Measurements from ENCODE around the gene SND1. TPM values are rescaled to one million over a fixed set of nuclear protein-coding genes. Genes with fewer than 3 reads are reported as not detected.

The SND1 gene
- total RNA-seq, 2 experiments from 2014 or later, result 132 to 148 TPM

DNA sequence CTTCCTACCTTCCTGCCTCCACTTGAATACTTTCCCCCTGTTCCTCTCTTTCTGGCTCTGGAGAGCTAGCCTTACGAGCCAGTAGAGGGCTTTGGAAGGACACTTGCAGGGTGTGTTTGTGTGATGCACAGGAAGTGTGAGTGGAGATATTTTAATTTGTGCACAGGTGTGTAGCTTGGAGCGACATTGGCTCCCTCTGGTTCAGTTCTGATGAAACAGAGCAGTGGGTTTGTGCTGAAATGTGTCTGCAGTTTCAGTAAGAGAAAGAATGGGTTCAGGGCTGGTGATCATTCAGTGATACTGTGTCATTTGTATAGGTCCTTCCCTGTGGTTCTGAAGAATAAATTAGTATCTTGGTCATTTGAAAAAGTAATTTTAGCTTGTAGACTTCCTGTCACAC, 86.9 kb downstream of the SND1 start:
- POLR2A ChIA-PET, result no interaction called here
- DNase-seq (no peak), ATAC-seq (ENCODE audit: low read depth) (no peak)
- no peak overlapping the region for H3K4me3 Mint-ChIP-seq
- H3K36me3 Mint-ChIP-seq, result peaks cover 9% of the 10 kb centered on the region
- no peak overlapping the region for H3K27ac Mint-ChIP-seq
- peaks cover 2% of the 10 kb centered on the region for H3K4me1 Mint-ChIP-seq
- no peaks in the 10 kb centered on the region for H3K27me3 Mint-ChIP-seq
- no peaks in the 10 kb centered on the region for H3K9me3 Mint-ChIP-seq

DNA sequence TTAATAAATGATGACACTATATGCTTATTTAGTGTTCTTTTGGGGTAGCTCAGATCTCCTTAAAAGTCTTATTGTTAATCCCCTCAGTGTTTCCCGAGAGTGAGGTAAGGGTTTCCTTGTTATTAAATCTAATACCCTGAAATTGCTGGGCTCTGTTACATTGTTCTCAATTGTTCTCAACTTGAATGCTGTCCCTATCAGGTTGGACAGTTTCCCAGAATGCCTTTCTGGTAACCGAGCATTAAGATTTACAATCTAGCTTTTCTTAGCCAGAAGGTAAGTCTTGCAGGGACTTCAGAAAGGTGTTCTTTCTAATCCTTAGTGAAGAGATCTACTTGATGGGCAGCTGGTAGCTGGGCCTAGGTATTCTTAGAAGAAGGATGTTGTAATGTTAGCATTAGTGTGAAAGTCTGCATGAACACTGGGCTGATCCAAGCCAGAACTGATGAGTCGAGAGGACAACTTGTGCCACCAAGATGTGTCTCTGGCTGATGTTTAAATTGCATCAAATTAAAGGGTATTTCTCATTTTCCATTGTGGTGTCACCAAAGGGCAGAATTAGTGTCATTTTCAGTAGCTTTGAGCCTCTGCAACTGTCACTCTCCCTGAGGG, 89.9 kb downstream of the SND1 start:
- Mint-ChIP-seq H3K27me3 (no peaks in the 10 kb centered on the region), H3K27ac (no peak overlapping the region), H3K4me3 (no peak overlapping the region), H3K4me1 (peaks cover 12% of the 10 kb centered on the region), H3K9me3 (no peaks in the 10 kb centered on the region), H3K36me3 (peaks cover 20% of the 10 kb centered on the region)
- no peak for ATAC-seq (ENCODE audit: low read depth)
- DNase-seq, result no peak
- POLR2A ChIA-PET, result no interaction called here

DNA sequence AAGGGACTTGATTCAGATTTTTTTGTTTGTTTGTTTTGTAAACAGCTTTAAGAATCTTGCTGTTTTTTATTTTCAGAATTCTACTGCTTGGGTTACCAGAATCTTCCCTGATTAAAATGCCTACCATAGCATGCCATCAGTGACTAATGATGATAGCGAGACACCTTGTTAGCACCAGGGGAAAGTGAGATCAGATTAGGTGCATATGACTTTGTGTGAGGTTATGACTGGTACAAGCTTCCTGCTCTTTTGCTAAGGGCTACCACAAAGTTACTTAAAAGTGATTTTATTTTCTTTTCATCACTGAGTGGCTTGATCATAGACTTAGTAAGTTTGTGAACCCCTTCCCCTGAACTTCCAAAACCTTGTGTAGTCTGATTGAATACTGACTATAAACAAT, 93.5 kb downstream of the SND1 start:
- H3K27me3 Mint-ChIP-seq, result no peaks in the 10 kb centered on the region
- DNase-seq, result no peak
- peaks cover 43% of the 10 kb centered on the region for H3K36me3 Mint-ChIP-seq
- peak; percentile 76 for ATAC-seq (ENCODE audit: low read depth)
- no peaks in the 10 kb centered on the region for H3K9me3 Mint-ChIP-seq
- no peak overlapping the region for H3K4me3 Mint-ChIP-seq
- POLR2A ChIA-PET, result no interaction called here
- peaks cover 17% of the 10 kb centered on the region for H3K4me1 Mint-ChIP-seq
- H3K27ac Mint-ChIP-seq, result no peak overlapping the region

DNA sequence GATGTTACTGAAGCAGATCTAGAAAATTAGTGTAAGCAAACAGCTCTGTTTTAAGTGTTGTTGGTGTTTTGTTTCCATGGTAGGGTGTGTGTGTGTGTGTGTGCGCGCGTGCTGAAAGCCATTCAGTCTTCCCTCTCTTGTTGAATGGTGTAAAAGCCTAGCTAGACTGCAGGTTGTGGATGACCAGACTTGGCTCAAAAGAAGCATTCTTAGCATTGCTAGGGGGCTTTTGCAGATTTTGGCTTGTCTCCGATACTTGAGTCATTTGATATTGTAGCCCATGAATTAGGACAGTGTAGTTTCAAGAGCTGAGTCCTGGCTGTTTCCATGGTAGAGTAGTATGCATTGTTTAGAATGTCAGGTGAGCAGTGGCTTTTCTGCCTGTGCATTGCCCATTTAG, 99.1 kb downstream of the SND1 start:
- Mint-ChIP-seq H3K4me1 (peaks cover 21% of the 10 kb centered on the region), H3K4me3 (no peak overlapping the region), H3K27me3 (no peaks in the 10 kb centered on the region), H3K9me3 (no peaks in the 10 kb centered on the region), H3K27ac (no peak overlapping the region), H3K36me3 (peaks cover 40% of the 10 kb centered on the region)
- DNase-seq, result no peak
- POLR2A ChIA-PET, result no interaction called here
- no peak for ATAC-seq (ENCODE audit: low read depth)

DNA sequence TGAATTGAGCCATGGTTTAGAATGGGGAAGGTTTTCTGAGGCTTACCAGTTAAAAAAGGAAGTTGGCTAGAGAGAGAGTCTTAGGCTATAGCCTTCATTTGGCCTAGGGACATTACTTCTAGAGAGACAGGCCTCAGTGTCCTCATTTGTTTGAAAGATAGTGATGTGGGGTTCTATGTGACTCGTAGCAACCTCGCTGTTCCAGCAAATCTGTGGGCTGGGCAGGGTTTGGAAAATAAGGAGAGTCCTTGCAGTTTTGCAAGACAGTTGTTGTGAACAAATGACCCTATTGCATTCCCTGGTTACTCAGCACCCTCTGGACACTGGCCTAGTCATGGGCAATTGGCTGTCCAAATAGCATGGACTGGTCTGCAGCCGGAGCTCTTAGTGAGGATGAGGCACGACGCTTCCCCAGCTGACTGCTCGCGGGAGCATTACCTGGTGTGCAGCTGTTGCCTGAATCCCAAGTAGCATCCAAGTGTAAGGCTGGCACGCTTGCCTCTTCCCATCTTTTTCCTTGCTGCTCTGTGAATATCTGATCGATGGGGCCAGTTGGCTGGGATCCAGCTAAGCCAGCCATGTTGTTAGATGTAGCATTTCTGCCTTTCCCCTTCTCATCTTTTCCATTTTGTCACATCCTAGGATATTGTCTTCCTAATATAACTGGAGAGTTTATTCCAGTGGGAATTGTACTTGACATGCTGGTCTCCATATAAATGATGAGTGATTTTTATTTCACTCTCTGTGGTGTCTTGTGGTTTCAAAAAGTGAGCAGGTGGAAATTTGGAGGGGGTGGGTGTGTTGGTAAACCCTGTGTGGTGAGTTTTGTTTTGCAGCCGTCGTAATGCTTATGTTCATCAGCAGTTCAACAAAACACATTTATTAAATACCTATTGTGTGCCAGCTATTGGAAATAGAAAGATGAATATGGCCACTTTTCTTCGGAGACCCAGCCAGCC, 99.8 kb downstream of the SND1 start:
- ATAC-seq (ENCODE audit: low read depth), result no peak

DNA sequence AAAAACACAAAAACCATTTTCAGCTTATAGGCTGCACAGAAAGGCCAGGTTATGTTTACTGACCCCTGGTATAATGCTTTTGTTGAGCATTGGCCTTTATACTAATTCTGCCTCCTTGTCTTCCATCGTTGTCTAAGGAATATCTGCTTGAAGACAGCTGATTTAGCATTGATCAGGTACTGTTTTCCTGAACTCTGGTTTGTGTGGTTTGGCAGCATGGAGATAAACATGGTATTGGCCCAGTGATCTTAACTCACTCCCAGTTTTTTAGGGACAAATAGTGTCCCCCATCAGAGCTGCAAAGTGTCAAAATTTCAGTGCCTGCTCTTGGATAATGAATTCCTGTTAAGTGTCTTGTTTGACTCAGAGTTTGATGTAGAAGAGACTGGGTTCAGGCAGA, 100.8 kb downstream of the SND1 start:
- Mint-ChIP-seq H3K4me1 (peaks cover 23% of the 10 kb centered on the region), H3K36me3 (peaks cover 31% of the 10 kb centered on the region), H3K9me3 (no peaks in the 10 kb centered on the region), H3K27ac (no peak overlapping the region), H3K27me3 (no peaks in the 10 kb centered on the region), H3K4me3 (no peak overlapping the region)
- no peak for DNase-seq
- ATAC-seq (ENCODE audit: low read depth), result no peak
- POLR2A ChIA-PET, result no interaction called here

More for the DNA sequence above, 99.8 kb downstream of the SND1 start:
- DNase-seq, result no peak
- Mint-ChIP-seq H3K36me3 (peaks cover 38% of the 10 kb centered on the region), H3K27ac (no peak overlapping the region), H3K4me1 (peaks cover 21% of the 10 kb centered on the region), H3K9me3 (no peaks in the 10 kb centered on the region), H3K27me3 (no peaks in the 10 kb centered on the region), H3K4me3 (no peak overlapping the region)
- POLR2A ChIA-PET, result no interaction called here

DNA sequence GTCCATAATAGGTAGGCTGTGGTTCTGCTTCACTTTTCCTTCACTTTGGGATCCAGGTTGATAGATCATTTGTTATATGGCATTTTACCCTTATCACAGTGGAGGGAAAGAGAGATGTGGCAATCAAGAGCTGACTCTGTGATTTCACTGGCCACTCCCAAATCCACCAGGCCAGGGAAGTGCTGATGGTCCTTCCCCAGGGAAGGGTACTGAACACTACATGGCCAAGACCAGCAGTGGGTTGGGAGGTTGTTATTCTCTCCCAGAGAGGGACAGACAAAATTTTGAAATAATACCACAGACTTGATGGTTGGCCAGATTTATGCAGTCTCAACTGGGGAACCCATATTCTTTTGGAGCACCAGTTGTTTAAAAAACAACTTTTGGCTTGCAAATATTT, 102.5 kb downstream of the SND1 start:
- Mint-ChIP-seq H3K4me3 (no peak overlapping the region), H3K9me3 (no peaks in the 10 kb centered on the region), H3K4me1 (peaks cover 19% of the 10 kb centered on the region), H3K36me3 (peaks cover 19% of the 10 kb centered on the region), H3K27me3 (no peaks in the 10 kb centered on the region), H3K27ac (no peak overlapping the region)
- POLR2A ChIA-PET, result no interaction called here
- DNase-seq (no peak), ATAC-seq (ENCODE audit: low read depth) (no peak)

DNA sequence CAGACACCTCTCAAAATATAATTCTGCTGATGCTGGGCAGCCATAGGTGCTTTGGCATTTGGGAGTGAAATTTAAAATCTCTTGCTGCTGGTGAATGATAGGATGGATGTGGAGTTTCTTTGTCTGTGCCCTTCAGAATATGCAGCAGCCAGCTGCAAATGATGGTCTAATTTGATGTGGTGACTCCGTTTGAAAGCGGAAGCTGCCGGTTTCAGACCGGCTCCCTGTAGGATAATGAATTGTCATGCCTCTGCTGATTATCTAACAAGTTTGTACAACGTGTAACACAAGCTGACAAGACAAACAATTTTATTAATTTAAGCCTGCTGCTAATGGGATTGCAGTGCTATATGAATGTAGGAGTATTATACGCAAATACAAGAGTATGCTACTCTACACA, 103.5 kb downstream of the SND1 start:
- Mint-ChIP-seq H3K27ac (no peak overlapping the region), H3K4me1 (peaks cover 26% of the 10 kb centered on the region), H3K9me3 (no peaks in the 10 kb centered on the region), H3K36me3 (peaks cover 20% of the 10 kb centered on the region), H3K27me3 (no peaks in the 10 kb centered on the region), H3K4me3 (no peak overlapping the region)
- no peak for ATAC-seq (ENCODE audit: low read depth)
- no peak for DNase-seq
- POLR2A ChIA-PET, result no interaction called here

DNA sequence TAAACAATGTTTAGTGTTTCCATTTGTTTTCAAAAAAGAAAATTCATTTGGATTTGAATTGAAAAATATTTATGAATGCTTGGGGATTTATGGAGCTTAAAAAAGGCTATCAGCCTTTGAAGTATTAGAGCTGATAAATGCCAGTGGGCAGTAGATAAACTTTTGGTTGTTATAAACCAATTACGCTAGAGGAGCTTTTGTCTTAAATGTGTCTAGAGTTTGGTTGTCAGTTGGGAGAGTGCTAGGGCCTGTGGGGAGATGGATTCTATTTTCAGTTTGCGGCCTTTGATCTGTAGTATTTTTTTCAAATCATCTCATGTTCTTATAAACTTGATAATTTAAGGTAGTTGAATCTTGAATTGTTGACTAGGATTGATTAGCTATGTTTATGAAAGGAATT, 104.0 kb downstream of the SND1 start:
- Mint-ChIP-seq H3K9me3 (no peaks in the 10 kb centered on the region), H3K36me3 (peaks cover 19% of the 10 kb centered on the region), H3K27me3 (no peaks in the 10 kb centered on the region), H3K27ac (no peak overlapping the region), H3K4me3 (no peak overlapping the region), H3K4me1 (peaks cover 28% of the 10 kb centered on the region)
- ATAC-seq (ENCODE audit: low read depth) (no peak), DNase-seq (no peak)
- POLR2A ChIA-PET, result no interaction called here

DNA sequence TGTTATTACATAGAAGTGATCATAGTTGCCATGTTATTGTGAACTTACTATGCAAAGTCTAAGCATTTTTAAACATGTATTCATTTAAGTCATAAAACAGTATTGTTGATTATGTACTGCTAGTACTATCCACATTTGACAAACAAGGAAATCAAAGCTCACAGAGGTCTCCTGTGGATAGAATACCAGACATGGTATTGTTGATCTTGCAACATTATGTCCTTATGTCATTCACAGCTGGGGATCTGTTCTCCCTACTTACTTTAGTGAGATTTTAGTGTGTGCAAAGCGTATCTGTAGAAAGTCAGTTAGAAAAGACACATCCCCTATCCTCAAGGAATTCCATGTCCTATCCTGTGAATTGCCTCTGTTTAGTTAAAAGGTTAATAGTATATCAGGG, 106.1 kb downstream of the SND1 start:
- POLR2A ChIA-PET, result no interaction called here
- ATAC-seq (ENCODE audit: low read depth) (no peak), DNase-seq (no peak)
- no peak overlapping the region for H3K27ac Mint-ChIP-seq
- H3K36me3 Mint-ChIP-seq, result peaks cover 18% of the 10 kb centered on the region
- H3K4me1 Mint-ChIP-seq, result peaks cover 36% of the 10 kb centered on the region
- no peaks in the 10 kb centered on the region for H3K27me3 Mint-ChIP-seq
- no peak overlapping the region for H3K4me3 Mint-ChIP-seq
- no peaks in the 10 kb centered on the region for H3K9me3 Mint-ChIP-seq

DNA sequence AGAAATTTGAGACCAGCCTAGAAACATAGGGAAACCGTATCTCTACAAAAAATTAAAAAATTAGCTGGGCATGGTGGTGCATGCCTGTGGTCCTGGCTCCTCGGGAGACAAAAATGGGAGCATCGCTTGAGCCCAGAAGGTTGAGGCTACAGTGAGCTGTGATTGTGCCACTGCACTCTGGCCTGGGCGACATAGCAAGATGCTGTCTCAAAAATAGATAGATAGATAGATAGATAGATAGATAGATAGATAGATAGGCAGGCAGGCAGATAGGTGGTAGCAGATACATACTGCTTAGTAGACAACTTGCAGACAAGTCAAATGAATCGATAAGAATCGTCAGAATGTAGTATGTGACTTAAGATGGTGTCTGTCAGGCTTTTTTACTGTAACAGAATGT, 106.9 kb downstream of the SND1 start:
- ATAC-seq (ENCODE audit: low read depth), result no peak
- DNase-seq, result no peak
- no peak overlapping the region for H3K4me3 Mint-ChIP-seq
- H3K9me3 Mint-ChIP-seq, result no peaks in the 10 kb centered on the region
- POLR2A ChIA-PET, result no interaction called here
- no peak overlapping the region for H3K27ac Mint-ChIP-seq
- H3K27me3 Mint-ChIP-seq, result no peaks in the 10 kb centered on the region
- peaks cover 21% of the 10 kb centered on the region for H3K36me3 Mint-ChIP-seq
- peaks cover 33% of the 10 kb centered on the region for H3K4me1 Mint-ChIP-seq

DNA sequence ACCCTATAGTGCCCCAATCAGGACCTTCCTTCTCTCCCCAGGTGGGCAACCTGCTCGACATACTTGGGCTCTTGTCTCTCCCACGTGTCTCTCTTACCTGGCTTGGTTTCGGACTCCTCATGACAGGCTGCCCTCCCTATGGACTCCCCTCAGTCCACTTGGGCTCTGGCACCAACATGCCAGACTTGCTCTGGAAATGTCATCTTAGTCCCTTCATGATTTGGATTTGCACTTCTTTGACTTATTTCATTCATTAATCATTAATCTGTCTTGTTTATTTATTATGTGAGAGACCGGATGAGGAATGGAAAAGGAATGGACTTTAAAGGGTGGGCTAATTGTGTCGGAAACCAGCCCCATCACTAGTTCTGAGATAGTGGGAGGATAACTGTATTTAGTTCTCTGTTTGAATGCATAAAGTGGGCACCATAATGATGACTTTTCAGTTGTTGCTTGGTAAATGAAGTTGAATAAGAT, 108.0 kb downstream of the SND1 start:
- Mint-ChIP-seq H3K27me3 (no peaks in the 10 kb centered on the region), H3K27ac (no peak overlapping the region), H3K36me3 (peaks cover 25% of the 10 kb centered on the region), H3K9me3 (no peaks in the 10 kb centered on the region), H3K4me1 (peaks cover 34% of the 10 kb centered on the region), H3K4me3 (no peak overlapping the region)
- DNase-seq (no peak), ATAC-seq (ENCODE audit: low read depth) (no peak)
- POLR2A ChIA-PET, result no interaction called here

DNA sequence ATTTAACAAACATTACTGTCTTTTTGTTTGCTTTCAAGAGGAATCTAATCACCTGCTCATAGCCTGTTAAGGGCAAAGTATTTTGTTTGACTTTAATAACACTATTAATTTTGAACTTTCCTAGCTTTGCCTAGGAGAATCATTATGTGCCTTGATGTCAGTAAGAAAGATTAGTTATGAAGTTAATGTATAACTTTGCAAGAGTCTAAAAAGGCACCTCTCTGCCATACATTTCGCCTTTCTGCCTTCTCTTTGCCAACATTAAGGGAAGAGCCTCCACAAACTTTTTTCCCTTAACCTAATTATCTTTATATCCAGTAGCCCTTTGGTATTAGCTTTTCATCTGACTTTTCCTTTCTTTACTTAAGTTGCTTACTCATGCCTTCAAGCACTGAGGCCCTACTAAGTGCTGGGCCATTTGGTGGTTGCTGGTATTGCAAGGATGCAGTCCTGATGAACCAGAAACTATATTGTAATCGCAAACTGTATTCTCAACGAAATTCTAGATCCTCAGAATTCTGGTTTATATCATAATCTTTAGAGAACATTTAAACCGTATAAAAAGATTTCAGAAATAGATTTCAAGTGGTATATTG, 108.5 kb downstream of the SND1 start:
- peak overlapping the region; percentile 31 for H3K27ac Mint-ChIP-seq
- H3K4me1 Mint-ChIP-seq, result peaks cover 32% of the 10 kb centered on the region
- H3K4me3 Mint-ChIP-seq, result no peak overlapping the region
- H3K36me3 Mint-ChIP-seq, result peaks cover 27% of the 10 kb centered on the region
- DNase-seq (no peak), ATAC-seq (ENCODE audit: low read depth) (peak; percentile 14)
- POLR2A ChIA-PET, result no interaction called here
- no peaks in the 10 kb centered on the region for H3K27me3 Mint-ChIP-seq
- no peaks in the 10 kb centered on the region for H3K9me3 Mint-ChIP-seq

DNA sequence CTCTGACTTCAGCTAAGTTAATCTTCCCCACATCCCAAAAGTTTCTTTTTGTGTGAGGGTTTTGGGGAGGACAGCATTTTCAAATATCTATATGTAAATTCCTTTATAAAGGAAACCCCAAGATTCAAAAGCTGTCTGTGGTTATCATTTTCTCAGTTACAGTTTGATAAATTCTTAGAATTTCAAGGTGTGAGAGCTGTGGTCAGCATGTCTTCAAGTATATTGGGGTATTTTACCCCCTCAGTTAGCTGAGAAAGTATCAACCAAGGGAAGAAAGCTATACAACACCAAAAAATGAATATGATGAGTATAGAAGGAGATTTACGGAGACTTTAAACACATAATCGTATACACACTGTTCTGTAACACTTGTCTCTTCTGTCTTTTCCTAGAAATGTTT, 109.2 kb downstream of the SND1 start:
- ATAC-seq (ENCODE audit: low read depth) (peak; percentile 74), DNase-seq (no peak)
- no peaks in the 10 kb centered on the region for H3K27me3 Mint-ChIP-seq
- H3K9me3 Mint-ChIP-seq, result no peaks in the 10 kb centered on the region
- POLR2A ChIA-PET, result no interaction called here
- H3K36me3 Mint-ChIP-seq, result peaks cover 28% of the 10 kb centered on the region
- peaks cover 33% of the 10 kb centered on the region for H3K4me1 Mint-ChIP-seq
- peak overlapping the region; percentile 66 for H3K4me3 Mint-ChIP-seq
- no peak overlapping the region for H3K27ac Mint-ChIP-seq
